DMS53 treated with DMSO at 0.1 percent for 48 hours (cell line): ENCODE data around the gene AOAH.

Experiments
- DNase-seq: peaks from one replicate; lab custom pipeline; 2025; ENCODE audit not compliant: unreplicated experiment; lab: John Stamatoyannopoulos, UW

AOAH gene

GRCh38 chr7:36723951-36724664, at the start of gene AOAH:
Gene AOAH, minus strand, starts transcription at chr7:36724494. Its CDS starts 346 bp downstream, at chr7:36724148.
- DNase-seq = no peak

DNA sequence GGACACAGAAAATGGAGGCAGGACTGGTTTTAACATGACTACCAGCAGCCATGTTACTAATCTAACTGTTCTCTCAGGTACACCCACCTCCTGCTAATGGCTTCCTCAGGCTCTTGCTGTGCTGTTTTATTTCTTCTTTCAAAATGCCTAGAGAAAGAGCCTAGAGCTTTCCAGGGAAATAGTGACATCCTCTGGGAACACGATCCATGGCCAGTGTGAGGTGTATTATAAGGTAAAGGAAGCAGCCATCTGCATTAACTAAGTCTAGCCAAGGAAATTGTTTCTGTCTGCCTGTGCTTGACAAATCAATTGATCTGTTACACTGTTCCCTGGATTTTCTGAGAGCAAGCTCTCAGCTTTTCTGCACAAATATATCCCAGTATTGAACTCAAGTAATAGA, 42.2 kb upstream of the AOAH start:
- DNase-seq = no peak

GRCh38 chr7:36765605-36766004, 41.3 kb upstream of the AOAH start:
- DNase-seq = no peak

- no peak for DNase-seq
Measured at GRCh38 chr7:36764929-36765328, 40.6 kb upstream of the AOAH start.

DNA sequence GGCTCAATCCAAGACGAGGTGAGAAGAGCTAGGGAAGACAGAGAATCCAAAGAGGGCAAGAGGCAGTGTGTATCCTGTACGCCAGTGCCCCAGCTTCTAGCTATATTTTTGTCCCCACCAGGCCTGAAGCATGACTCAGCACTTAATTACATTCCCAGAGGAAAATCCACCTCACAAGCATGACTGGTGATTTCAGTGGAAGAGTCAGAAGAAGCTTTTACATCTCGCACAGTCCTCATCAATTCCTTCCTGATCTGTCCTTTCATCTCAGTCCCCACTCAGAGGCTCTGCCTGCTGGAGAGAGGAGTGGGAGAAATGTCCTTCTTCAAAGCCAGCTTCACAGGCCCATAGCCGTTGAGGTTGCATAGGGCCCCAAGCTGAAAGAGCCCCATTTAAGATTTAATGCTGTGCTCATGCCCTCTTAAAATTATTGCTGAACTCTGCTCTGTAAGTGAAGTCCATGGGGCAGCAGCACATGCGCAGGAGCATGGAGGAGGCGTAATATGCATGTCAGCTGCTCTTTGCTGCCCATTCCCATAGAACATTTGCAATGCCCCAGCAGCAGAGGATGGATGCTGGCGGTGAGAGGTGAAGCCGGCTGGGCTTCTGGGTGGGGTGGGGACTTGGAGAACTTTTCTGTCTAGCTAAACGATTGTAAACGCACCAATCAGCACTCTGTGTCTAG, 39.0 kb upstream of the AOAH start:
- DNase-seq = no peak

DNA sequence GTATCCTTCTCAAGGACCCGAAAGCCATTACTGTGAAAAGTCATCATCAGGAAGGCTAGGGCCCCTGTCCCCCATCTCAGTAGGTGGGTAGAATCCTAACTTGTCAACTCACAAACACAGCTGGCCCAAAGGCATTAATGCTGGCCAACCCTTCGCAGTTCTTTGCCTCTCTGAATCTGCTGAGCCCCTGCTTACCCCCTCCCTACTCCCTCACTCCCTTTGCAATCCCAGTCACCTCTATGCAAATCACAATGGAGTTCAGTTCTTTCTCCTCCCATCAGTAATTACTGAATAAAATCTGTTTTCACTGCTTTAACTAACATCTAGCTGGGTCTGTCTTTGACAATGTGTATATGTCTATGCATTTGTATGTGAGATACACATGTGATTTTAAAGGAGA, 38.1 kb upstream of the AOAH start:
- no peak for DNase-seq

DNA sequence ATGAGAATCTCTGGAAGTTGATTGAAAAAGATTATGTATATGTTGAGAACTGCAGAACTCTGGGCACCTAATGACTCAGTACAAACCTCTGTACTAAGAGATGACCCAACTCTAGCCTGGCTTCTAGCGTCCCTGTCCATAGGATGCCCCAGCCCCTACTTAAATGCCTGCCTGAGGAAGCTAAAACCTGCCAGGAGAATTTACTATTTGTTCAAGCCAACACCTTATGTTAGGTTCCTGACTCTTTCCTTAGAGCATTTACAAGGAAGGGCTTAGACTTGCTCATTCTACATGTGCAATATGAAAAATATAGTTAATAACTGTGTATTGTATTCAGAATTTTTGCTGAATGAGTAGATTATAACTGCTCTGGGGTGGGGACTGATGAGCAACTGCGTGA, 37.5 kb upstream of the AOAH start:
- DNase-seq = no peak

GRCh38 chr7:36760856-36761762, 36.8 kb upstream of the AOAH start:
- DNase-seq = peak; percentile 54

DNA sequence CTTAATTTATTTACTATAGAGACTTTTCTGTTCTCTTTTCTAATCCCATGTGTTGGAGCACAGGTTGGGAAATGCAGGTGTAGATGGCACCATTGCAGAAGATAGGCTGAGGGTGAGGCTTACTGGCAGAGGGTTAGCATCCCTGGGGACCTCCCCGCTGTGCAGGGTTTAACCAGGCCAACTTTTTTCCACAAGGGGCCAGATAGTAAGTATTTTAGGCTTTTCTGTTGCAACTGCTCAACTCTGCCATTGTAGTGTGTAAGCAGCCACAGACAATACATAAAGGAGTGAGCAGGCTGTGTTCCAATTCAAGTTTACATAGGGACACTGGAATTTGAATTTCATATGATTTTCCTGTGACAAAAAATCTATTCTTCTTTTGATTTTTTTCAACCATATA, 34.6 kb upstream of the AOAH start:
- DNase-seq = no peak

DNA sequence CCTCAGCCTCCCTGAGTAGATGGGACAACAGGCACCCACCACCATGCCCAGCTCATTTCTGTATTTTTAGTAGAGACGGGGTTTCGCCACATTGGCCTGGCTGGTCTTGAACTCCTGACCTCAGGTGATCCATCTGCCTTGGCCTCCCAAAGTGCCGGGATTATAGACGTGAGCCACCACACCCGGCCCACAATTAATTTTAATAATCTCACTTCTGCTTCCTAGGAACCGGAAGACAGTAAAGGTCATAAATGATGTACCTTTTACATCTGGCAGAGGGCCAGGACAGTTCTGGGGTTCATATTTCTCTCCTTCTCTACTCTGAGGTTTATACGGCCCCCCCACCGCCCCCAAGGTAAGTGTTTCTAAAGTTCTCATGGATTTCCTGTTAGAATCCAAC, 31.2 kb upstream of the AOAH start:
- DNase-seq = no peak

DNA sequence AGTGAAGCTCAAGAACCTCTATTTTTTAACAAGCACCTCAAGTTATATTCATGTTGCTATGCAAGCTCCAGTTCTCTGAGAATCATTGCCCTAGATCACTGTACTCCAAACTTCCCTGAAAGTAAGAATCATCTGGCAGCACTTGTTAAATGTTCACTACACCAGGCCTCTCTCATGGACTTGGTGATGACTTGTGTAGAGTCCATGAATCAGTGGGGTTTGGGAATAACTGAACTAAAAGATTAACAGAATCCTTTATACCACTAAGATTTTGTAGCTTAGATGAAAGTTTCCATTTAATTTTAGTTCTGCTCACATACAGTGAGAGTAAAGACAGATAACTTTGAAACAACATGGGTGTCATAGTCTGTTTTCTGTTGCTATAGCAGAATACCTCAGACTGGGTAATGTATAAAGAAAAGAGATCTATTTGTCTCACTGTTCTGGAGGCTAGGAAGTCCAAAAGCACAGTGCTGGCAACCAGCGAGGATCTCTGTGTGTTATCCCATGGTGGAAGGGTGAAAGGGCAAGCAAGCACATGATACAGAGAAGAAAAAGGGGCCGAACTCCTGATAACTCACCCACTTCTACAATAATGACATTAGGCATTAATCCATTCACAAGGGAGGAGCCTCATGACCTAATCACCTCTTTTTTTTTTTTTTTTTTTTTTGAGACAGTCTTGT, 27.9 kb upstream of the AOAH start:
- no peak for DNase-seq

- no peak for DNase-seq
Measured at GRCh38 chr7:36750451-36750850, 26.2 kb upstream of the AOAH start.

DNA sequence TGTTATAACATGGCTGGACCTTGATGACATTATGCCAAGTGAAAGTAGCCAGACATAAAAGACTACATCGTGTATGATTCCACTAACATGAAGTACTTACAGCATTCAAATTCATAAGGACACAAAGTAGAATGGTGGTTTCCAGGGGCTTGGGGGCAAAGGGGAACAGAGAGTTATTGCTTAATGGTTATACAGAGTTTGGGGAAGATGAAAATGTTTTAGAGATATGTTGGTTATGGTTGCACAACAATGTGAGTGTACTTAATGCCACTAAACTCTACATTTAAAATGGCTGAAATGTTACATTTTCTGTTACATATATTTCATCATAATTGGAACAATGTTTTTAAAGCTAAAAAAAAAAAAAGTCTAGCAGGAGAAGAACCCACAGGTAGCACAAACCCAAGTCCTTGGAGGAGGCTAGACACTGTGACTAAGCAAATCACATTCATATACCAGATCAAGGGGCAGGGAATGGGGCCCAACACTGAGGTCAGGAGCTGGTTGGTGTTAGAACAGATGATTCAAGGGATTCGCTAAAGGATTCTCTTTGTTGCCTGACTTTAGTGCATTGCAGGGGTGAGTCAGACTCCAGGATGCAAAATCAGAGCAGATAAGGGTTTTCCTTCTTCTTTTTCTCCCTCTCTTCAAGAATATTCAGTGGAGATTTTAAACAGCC, 25.1 kb upstream of the AOAH start:
- no peak for DNase-seq

DNA sequence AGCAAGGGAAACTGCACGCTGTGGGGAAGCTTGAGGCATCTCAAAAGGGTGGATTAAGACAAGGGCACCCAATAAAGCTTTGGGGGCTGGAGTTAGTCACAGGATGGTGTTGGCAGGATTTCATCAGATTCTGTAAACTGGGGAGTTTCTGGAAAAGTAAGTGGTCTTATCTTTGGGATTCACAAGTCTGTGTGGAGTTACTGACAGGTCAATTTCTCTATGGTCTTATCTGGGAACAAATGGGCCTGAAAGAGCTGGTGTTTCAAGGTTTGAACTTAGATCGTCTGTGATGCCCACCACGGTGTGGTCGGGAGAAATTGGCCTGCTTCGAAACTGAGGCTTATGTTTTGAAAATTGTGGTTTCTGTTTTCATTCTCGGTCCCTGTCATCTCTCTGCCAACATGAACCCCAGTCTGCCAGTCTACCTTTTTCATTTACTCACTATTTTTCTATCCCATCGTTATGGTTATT, 23.8 kb upstream of the AOAH start:
- no peak for DNase-seq

DNA sequence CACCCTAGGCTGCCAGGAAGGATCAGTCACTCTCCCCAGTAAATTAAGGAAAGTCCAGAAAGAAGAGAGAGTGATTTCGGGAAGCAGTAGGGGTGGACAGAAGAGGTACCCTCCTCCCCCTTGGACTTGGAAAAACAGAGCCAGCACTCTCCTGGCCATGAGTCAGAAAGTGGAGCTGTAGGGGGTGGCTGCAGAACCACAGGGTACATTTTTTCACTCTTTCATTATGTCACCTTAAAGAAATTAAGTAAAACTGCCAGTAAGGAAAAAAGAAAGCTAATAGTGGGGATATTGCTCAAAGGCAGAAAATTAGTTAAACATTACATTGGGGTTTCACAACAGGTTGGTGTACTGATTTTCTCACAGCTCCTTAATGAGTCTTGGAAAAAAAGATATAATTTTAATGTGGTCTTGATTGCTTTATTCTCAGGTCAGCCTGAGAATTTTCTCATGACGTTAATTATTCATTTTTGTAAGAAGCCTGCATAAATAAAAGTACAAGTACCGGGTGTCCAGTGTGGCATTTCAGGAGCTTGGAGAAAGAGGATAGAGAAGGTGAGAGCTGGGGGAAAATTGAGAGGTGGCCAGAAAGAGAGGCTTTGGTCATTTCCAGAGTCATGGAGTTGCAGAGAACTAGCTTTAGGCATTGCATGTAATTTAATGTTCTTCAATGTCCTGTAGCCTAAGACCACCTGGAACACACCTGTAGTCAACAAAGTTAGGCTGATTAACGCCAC, 23.2 kb upstream of the AOAH start:
- no peak for DNase-seq

- DNase-seq = no peak
Measured at GRCh38 chr7:36746347-36746746, 22.1 kb upstream of the AOAH start.

DNA sequence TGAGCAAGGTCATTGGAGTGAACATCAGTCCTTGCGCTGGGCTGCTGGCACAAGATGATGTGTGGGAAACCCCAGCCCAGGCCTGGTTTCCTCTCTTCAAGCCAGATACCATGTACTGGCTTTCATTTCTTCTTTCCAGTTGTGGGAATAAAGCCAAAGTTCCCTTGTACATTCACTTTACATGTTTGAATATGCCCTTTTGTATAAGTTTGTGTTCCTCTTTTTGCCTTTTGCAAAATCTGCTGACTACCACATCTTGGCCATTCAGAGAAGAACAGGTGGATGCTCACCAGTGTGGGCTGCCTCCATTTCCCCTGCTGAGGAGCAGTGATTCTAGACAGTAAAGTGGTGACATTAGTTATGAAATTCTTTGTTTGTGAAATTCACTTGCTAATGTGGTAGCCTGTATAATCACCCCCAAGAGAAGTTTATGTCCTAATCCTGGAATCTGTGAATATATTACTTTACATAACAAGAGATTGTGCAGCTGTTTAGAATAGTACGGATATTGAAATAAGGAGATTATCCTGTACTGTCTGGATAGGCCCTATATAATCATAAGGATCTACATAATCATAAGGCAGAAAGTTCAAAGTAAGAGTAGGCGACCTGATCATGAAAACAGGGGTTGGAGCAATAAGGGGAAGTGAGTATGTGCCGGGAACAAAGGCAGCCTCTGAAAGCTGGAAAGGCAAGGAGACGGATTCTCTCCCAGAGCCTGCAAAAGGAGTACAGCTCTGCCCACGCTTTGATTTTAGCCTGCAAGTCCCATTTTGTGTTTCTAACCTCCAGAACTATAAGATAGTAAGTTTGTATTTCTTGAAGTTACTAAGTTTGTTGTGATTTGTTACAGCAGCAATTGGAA, 18.8 kb upstream of the AOAH start:
- DNase-seq = no peak

DNA sequence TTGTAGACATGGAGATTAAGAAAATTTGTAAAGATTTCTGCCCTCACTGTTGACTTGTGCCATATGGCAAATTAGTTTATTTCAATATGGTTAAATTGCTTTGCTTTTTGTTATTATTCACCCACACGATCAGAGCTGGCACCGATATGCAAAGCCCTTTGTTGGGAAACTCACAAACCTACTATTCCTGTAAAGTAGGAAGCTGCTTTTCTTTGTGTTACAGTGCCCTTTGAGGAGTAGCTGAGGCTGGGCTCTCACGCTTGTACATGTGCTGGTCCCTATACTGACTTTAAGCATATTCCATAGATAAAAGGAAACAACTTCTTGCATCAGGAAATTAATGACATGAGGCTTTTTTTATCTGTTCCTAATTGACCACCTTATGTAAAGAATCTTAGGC, 17.6 kb upstream of the AOAH start:
- no peak for DNase-seq

DNA sequence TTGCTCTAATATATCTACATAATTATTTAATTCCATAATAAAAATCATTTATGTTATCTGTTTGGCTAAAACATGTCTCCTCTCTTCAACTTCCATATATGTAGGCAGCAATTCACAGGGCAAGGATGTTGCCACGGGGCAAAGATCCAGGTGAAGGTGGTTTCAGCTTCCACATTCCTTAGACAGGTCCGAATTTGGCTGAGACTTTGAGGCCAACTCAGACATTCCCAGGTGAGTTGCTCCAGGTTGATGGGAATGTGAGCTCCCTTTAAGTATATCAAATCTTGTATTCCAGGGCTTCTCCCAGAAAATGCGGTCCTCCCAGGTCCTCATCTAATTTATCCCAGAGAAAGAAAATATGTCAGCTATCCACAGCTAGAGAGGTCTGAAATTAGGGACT, 15.1 kb upstream of the AOAH start:
- DNase-seq = no peak
